ENCODE measurements around the gene CLEC4M. TPM values are rescaled to one million over a fixed set of nuclear protein-coding genes. Genes with fewer than 3 reads are reported as not detected.

Gene CLEC4M
- total RNA-seq, 1 donor from 2014 or later, result 5.8 TPM

- Histone ChIP-seq H3K4me3 (no peak overlapping the region), H3K27ac (no peak overlapping the region), H3K36me3 (no peaks in the 10 kb centered on the region), H3K9me3 (no peaks in the 10 kb centered on the region), H3K4me1 (peaks cover 4% of the 10 kb centered on the region), H3K27me3 (ENCODE audit: low read depth) (peaks cover 44% of the 10 kb centered on the region)
- DNase-seq, result no peak
- ATAC-seq, result no peak
- TF ChIP-seq, protein P1, sequence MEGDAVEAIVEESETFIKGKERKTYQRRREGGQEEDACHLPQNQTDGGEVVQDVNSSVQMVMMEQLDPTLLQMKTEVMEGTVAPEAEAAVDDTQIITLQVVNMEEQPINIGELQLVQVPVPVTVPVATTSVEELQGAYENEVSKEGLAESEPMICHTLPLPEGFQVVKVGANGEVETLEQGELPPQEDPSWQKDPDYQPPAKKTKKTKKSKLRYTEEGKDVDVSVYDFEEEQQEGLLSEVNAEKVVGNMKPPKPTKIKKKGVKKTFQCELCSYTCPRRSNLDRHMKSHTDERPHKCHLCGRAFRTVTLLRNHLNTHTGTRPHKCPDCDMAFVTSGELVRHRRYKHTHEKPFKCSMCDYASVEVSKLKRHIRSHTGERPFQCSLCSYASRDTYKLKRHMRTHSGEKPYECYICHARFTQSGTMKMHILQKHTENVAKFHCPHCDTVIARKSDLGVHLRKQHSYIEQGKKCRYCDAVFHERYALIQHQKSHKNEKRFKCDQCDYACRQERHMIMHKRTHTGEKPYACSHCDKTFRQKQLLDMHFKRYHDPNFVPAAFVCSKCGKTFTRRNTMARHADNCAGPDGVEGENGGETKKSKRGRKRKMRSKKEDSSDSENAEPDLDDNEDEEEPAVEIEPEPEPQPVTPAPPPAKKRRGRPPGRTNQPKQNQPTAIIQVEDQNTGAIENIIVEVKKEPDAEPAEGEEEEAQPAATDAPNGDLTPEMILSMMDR (IDR thresholded peaks at IDR 0.05), result no peak
- intact Hi-C loops (cut with DNase I), result no loop called here
Measured at GRCh38 chr19:7731218-7731595, 31.8 kb upstream of the CLEC4M start.

DNA sequence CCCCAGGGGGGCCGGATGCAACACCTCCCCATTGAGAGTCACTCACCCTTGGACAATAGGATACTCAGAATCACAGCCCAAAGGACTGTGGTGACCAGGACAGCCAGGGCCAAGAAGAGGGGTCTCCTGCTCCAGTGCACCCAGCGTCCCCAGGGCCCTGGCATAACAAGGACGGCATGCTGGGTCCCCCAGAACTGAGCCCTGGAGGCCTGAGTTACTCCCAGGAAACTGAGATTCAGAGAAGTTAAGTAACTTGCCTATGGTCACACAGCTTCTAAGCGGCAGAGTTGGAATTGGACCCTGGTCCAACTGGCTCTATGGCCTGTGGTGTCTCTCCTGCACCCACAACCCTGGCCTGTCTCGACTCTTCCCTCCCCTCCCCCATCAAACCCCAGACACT lies 31.4 kb upstream of the CLEC4M start:
- Histone ChIP-seq H3K4me1 (peaks cover 4% of the 10 kb centered on the region), H3K27ac (no peak overlapping the region), H3K27me3 (ENCODE audit: low read depth) (peaks cover 44% of the 10 kb centered on the region), H3K4me3 (no peak overlapping the region), H3K9me3 (no peaks in the 10 kb centered on the region), H3K36me3 (no peaks in the 10 kb centered on the region)
- TF ChIP-seq, protein P1 (IDR thresholded peaks at IDR 0.05), result no peak
- intact Hi-C loops (cut with DNase I), result no loop called here
- ATAC-seq, result no peak
- DNase-seq, result no peak

DNA sequence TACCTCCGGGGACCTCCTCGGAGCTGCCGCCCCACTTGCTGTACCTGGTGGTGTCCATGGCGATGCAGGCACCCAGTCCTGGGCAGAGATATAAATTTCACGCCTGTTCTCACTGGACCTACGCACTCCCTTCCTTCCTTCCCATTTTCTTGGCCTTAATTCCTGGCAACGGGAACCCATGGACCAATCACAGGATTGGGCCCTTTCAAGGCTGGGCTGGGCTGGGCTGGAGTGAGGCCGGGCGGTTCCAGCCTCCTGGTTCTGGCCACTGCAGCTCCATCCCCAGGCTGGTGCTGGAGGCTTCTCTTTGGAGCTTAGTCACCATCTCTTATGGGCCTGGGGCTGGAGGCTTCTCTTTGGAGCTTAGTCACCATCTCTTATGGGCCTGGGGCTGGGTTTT lies 31.0 kb upstream of the CLEC4M start, which contains the start of gene CLEC4G:
CLEC4G (minus strand) TSS at position 66 of the 400 bp plus-strand sequence; CDS start at position 58, 8 bp downstream.
- peaks cover 44% of the 10 kb centered on the region for H3K27me3 ChIP-seq (ENCODE audit: low read depth)

GRCh38 chr19:7733376-7733775 lies 29.7 kb upstream of the CLEC4M start:
- no peak for DNase-seq
- ATAC-seq, result peak; percentile 66 to 77

More for the DNA sequence above, 31.0 kb upstream of the CLEC4M start, which contains the start of gene CLEC4G:
- no peak for ATAC-seq
- peaks cover 4% of the 10 kb centered on the region for H3K4me1 ChIP-seq
- H3K4me3 ChIP-seq, result no peak within 1 kb of the TSS
- H3K27ac ChIP-seq, result no peak within 1 kb of the TSS
- no peaks in the 10 kb centered on the region for H3K36me3 ChIP-seq
- H3K9me3 ChIP-seq, result no peaks in the 10 kb centered on the region
- intact Hi-C loops (cut with DNase I), result no loop called here
- no peak for DNase-seq
- TF ChIP-seq, protein P1 (IDR thresholded peaks at IDR 0.05), result no peak

DNA sequence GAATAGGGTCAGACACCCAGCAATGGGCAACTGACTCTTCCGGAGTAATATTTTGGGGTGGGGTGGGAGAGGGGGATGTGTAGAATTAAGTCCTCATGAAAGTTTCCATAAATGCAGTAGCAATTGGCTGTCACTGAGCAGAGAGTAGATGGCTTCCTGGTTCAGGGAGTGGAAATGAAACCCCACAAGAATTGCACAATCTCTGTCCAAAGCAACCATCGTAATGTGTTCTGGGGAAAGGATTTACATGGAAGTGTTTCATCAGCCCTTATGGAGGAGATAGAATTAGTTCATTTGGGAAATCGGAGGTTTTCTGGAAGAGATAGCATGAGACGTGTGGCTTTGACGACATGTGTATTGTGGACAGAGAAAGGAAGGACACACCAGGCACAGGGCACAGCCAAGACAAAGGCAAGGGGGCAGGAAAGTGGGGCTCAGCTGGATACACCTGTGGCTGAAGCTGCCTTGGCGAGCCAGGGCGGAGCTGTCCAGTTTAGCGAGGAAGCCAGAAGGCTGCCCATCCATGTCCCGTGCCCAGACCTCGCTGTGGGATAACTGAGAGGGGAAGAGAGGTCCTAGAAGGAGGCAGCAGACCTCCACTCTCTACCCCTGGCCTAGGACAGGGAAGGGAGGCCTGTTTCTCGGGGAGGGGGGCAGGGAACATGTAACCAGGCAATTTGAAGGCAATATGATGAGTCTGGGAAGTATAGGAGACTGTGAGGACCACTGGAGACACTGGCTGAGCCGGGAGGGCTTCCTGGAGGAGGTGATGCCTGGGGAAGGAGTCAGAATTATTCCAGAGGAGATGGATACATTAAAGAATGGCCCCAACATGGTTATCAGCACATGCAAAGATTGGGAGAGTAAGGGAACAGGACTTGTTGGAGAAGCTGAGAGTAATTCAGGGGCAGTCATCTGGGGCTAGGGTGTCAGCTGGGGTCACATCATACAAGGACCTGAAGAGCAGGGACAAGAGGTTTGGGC lies 28.5 kb upstream of the CLEC4M start:
- H3K4me1 ChIP-seq, result peaks cover 4% of the 10 kb centered on the region
- peaks cover 27% of the 10 kb centered on the region for H3K27me3 ChIP-seq (ENCODE audit: low read depth)
- H3K4me3 ChIP-seq, result no peak overlapping the region
- no peaks in the 10 kb centered on the region for H3K9me3 ChIP-seq
- TF ChIP-seq, protein P1 (IDR thresholded peaks at IDR 0.05), result no peak
- DNase-seq, result no peak
- peak; percentile 70 to 85 for ATAC-seq
- no peaks in the 10 kb centered on the region for H3K36me3 ChIP-seq
- H3K27ac ChIP-seq, result no peak overlapping the region
- intact Hi-C loops (cut with DNase I), result no loop called here

More at GRCh38 chr19:7733376-7733775, 29.7 kb upstream of the CLEC4M start:
- H3K4me3 ChIP-seq, result no peak overlapping the region
- no peaks in the 10 kb centered on the region for H3K36me3 ChIP-seq
- H3K9me3 ChIP-seq, result no peaks in the 10 kb centered on the region
- intact Hi-C loops (cut with DNase I), result no loop called here
- H3K4me1 ChIP-seq, result peaks cover 4% of the 10 kb centered on the region
- no peak overlapping the region for H3K27ac ChIP-seq
- H3K27me3 ChIP-seq (ENCODE audit: low read depth), result peaks cover 38% of the 10 kb centered on the region
- TF ChIP-seq, protein P1 (IDR thresholded peaks at IDR 0.05), result no peak

All from lower lobe of right lung (tissue), 2 donors.